Breast epithelium (tissue), 4 donors: ENCODE results near the gene SNX27. TPM values are rescaled to one million over a fixed set of nuclear protein-coding genes. Genes with fewer than 3 reads are reported as not detected.

Source experiments
- DNase-seq, 2 donors: peaks; one replicate each; pipeline ENCODE4 v3.0.0-alpha.2; 2019; ENCODE audit warnings: low spot score in 2 of 2
- H3K27ac ChIP-seq, 2 donors: fragments of 200-600 bp; sonication (generic) in 1 of 2; one replicate each; pipeline ENCODE4 v1.5.1; 2016 to 2019; ENCODE audit warnings: mild to moderate bottlenecking in 1 of 2
- H3K27me3 ChIP-seq, 2 donors: fragments of 200-600 bp; sonication (generic) in 1 of 2; one replicate each; pipeline versions ENCODE4 v1.5.1 to v1.6.0; 2017 to 2019; ENCODE audit warnings: control low read depth in 1 of 2, mild to moderate bottlenecking in 1 of 2
- H3K36me3 ChIP-seq: fragments of 200-600 bp; one replicate; pipeline ENCODE4 v1.5.1; 2019
- H3K4me1 ChIP-seq, 2 donors: fragments of 200-600 bp; sonication (generic); one replicate each; pipeline ENCODE4 v1.5.1; 2016 to 2019; ENCODE audit warnings: control low read depth in 1 of 2
- H3K4me3 ChIP-seq, 3 donors: fragments of 200-600 bp; sonication (generic); 1 replicate in 2 of 3; 2 replicates in 1 of 3; pipeline ENCODE4 v1.5.1; 2016 to 2019; ENCODE audit warnings: mild to moderate bottlenecking in 3 of 3, moderate library complexity in 2 of 3
- H3K9me3 ChIP-seq, 2 donors: fragments of 200-600 bp; sonication (generic) in 1 of 2; one replicate each; pipeline ENCODE4 v1.5.1; 2016 to 2019; ENCODE audit warnings: control low read depth in 1 of 2
- CTCF ChIP-seq, 3 donors: fragments of 450-650 bp; IDR thresholded peaks; one replicate each; pipeline ENCODE4 v1.5.1; 2016 to 2017; ENCODE audit warnings: antibody characterized with exemption in 3 of 3, mild to moderate bottlenecking in 3 of 3, moderate library complexity in 3 of 3
- POLR2A ChIP-seq: fragments of 450-650 bp; IDR thresholded peaks from one replicate; pipeline ENCODE4 v1.6.1; 2016; ENCODE audit warnings: antibody characterized with exemption, mild to moderate bottlenecking, moderate library complexity
- POLR2AphosphoS5 ChIP-seq, 3 donors: sonication (generic); formaldehyde crosslinking; IDR thresholded peaks; one replicate each; pipeline ENCODE4 v1.6.1; 2017; ENCODE audit warnings: antibody characterized with exemption in 3 of 3
- intact Hi-C: fragments of 100-400 bp; cut with DNase I; formaldehyde crosslinking; loops from one replicate; pipeline ENCODE4 v1.15.1; 2023; ENCODE audit warnings: low total_unique reads
- total RNA-seq, 3 donors: library from RNA; depleted of rRNA; stranded (reverse); fragments of >200 nt; gene quantifications; one replicate each; pipeline ENCODE4 v1.1.0, GENCODE V29; 2016

SNX27 gene
- total RNA-seq, 3 donors from 2014 or later: 41.3 to 46.8 (median 43.6) TPM

GRCh38 chr1:151710187-151710840, 98.5 kb downstream of the SNX27 start:
- no peak overlapping the region for H3K27ac ChIP-seq
- H3K27me3 ChIP-seq: peaks cover 0 to 7% of the 10 kb centered on the region in 2 donors
- H3K36me3 ChIP-seq: no peaks in the 10 kb centered on the region
- no peaks in the 10 kb centered on the region for H3K9me3 ChIP-seq
- DNase-seq: no peak
- intact Hi-C loops: no loop called here
- no peaks in the 10 kb centered on the region for H3K4me1 ChIP-seq
- TF ChIP-seq CTCF (IDR thresholded peaks at IDR 0.05) (no peak), POLR2AphosphoS5 (IDR thresholded peaks at IDR 0.05) (no peak)
- H3K4me3 ChIP-seq: no peak overlapping the region

DNA sequence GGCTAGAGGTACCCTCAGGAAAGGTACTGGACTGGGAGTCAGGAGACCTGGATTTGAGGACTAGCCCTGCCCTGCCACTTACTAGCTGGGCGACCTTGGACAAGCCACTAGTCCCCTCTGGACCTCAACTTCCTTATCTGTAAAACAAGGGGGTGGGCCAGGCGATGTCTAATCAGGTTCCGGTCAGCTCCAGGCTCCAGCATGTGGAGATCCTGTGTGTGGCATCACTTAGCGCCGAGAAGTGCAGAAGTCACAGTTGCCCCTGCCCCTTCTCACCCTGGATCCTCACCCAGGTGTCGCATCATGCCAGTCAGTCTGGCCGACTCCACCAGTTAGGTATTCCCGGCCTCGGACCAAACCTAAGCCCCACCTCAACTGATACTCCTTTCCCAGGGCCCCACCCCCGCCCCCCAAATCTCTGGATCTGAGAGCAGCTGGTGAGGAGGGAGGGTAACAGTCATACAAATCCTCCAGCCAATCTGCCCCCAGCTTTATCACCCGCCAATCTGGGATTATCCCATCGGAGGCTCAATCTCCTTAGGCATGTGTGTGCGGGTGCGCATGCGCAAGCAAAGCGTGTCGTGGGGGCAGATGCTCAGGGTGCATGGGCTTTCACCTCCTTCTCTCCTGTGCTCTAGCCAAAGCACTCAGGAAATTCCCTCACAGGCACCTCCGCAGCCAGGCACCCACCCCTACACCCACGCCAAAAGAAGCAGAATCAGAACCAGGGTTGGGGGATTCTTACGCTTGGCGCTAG, 99.4 kb downstream of the SNX27 start:
- no peak overlapping the region for H3K4me3 ChIP-seq
- peaks cover 0 to 16% of the 10 kb centered on the region in 2 donors for H3K27me3 ChIP-seq
- no peaks in the 10 kb centered on the region for H3K4me1 ChIP-seq
- intact Hi-C loops: no loop called here
- no peak overlapping the region for H3K27ac ChIP-seq
- no peaks in the 10 kb centered on the region for H3K36me3 ChIP-seq
- no peaks in the 10 kb centered on the region for H3K9me3 ChIP-seq
- TF ChIP-seq POLR2AphosphoS5 (IDR thresholded peaks at IDR 0.05) (no peak), CTCF (IDR thresholded peaks at IDR 0.05) (no peak), POLR2A (no peak)
- DNase-seq: no peak

DNA sequence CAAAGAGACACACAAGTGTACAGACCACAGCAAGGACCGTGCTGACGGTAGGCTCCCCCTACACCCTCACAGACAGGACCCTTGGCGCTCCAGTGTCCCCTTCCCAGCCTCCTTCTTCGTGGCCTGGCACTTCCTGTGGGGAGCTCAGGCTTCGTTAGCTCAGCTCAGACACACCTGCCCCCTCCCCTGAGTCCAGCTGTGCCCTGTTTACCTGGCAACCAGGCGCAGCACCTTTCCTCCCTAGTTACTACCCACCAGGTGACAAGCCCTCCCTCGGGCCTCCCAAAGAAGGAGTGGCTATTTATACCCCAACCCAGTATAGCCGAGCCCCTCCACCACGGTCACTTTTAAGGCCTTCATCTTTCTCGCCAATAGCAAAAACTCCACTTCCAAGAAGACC, 100.1 kb downstream of the SNX27 start:
- DNase-seq: no peak
- intact Hi-C loops: no loop called here
- peaks cover 0 to 23% of the 10 kb centered on the region in 2 donors for H3K27me3 ChIP-seq

DNA sequence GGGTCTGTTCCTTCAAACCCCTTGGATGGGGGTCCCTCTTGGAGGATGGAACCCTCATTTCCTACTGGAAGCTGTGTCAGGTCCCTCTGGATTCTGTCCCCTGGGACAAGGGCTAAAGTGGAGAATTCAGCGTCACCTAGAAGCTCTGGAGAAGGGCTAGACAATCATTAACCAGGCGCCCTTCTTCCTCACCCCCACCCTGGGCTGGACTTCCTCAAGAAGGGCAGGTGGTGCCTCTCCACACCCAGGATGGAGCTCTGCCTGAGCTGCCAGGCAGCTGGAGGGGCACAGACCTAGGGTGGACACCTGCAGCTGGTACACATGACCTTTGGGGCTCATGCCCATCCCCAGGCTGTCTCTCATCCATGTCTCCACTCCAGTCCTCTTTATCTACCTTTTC, 101.2 kb downstream of the SNX27 start:
- no peak for DNase-seq
- Histone ChIP-seq H3K27me3 (peaks cover 0 to 33% of the 10 kb centered on the region in 2 donors), H3K9me3 (no peaks in the 10 kb centered on the region), H3K27ac (no peak overlapping the region), H3K36me3 (no peaks in the 10 kb centered on the region), H3K4me1 (no peaks in the 10 kb centered on the region), H3K4me3 (no peak overlapping the region)
- intact Hi-C loops: no loop called here
- TF ChIP-seq POLR2AphosphoS5 (IDR thresholded peaks at IDR 0.05) (no peak), POLR2A (no peak), CTCF (IDR thresholded peaks at IDR 0.05) (no peak)

More for the DNA sequence above, 100.1 kb downstream of the SNX27 start:
- no peaks in the 10 kb centered on the region for H3K4me1 ChIP-seq
- no peaks in the 10 kb centered on the region for H3K9me3 ChIP-seq
- TF ChIP-seq POLR2A (no peak), POLR2AphosphoS5 (IDR thresholded peaks at IDR 0.05) (no peak), CTCF (IDR thresholded peaks at IDR 0.05) (no peak)
- H3K27ac ChIP-seq: no peak overlapping the region
- H3K36me3 ChIP-seq: no peaks in the 10 kb centered on the region
- no peak overlapping the region for H3K4me3 ChIP-seq

DNA sequence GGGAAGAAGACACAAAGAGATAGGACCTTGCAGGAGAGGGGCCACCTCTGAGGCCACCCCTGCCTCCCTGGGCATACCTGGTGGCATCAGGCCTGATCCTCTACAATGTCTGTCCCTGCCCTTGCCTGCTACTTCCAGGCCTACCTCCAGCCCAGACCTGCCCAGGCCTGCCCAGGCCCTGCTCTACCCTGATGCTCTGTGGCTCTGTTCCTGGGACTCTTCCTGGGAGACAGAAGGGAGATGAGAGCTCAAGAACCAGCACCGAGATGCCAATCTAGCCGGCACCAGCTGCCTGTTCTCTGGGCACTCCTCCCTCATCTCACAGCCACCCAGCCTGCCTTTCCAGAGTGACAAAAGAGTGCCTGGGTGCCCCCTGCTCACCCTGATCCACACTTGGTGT, 102.0 kb downstream of the SNX27 start:
- intact Hi-C loops: no loop called here
- H3K4me1 ChIP-seq: no peaks in the 10 kb centered on the region
- H3K4me3 ChIP-seq: no peak overlapping the region
- H3K27me3 ChIP-seq: peaks cover 0 to 35% of the 10 kb centered on the region in 2 donors
- H3K27ac ChIP-seq: no peak overlapping the region
- H3K9me3 ChIP-seq: no peaks in the 10 kb centered on the region
- no peak for DNase-seq
- TF ChIP-seq CTCF (IDR thresholded peaks at IDR 0.05): no peak
- TF ChIP-seq POLR2AphosphoS5 (IDR thresholded peaks at IDR 0.05): no peak
- no peak for TF ChIP-seq POLR2A
- no peaks in the 10 kb centered on the region for H3K36me3 ChIP-seq
